ENCODE results near the gene DNM3. TPM values are rescaled to one million over a fixed set of nuclear protein-coding genes. Genes with fewer than 3 reads are reported as not detected.

Gene DNM3
- total RNA-seq, 1 donor from 2014 or later, result 1.6 TPM

DNA sequence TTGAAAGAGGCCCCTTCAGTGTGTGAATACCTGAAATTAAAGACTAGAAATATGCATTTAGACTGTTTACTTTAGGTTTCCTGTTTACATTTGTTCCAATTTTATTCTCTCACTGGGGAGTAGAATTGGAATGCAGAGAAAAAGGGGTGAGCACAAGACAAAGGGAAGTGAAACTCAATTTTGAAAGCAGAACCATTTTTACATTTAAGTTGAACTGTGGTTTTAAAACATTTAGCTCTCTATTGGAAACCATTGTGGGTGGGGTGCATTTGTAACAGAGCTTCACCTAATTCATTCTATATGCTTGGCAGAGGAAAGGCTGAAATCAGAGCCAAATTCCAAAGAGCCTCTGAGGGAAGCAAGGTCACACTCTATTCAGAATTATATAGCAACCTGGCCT is 343.9 kb downstream of the DNM3 start:
- no peak for ATAC-seq

DNA sequence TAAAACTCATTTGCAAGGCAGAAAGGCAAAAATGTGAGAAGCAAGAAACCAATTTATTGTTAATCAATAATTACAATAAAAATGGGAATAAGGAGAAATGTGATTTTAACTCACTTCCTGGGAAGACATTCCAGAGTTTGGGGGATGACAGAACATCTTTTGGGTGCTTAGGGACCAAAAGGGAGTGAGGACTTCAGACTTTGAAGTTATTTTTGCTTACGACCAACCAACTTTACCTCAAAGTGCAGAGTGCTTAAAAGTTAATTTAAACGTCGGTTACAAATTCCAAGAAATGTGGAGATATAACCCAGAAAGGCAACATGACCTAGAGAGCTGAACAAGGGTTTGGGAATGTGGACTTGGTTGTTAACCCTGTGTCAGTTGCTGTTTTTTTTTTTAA is 344.7 kb downstream of the DNM3 start:
- ATAC-seq, result no peak

DNA sequence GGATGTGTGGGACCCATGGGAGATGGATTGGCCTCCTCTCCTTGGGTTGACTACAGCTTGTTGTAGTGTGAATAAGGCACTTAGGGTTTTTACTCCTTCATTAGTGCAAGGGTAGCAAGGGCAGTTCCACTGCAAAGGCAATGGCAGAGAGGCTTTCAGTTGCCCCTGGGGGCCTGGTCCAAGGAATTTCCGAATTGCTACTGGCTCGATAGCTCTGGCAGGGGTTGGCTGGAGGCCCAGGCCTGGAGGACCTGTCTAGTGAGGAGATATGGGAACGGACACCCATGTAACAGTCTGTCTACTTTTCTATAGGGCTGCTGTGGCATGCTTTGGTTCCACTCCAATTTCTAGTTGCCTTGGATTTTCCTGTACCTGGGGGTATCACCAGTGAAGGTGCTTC is 360.3 kb downstream of the DNM3 start:
- ATAC-seq, result no peak

DNA sequence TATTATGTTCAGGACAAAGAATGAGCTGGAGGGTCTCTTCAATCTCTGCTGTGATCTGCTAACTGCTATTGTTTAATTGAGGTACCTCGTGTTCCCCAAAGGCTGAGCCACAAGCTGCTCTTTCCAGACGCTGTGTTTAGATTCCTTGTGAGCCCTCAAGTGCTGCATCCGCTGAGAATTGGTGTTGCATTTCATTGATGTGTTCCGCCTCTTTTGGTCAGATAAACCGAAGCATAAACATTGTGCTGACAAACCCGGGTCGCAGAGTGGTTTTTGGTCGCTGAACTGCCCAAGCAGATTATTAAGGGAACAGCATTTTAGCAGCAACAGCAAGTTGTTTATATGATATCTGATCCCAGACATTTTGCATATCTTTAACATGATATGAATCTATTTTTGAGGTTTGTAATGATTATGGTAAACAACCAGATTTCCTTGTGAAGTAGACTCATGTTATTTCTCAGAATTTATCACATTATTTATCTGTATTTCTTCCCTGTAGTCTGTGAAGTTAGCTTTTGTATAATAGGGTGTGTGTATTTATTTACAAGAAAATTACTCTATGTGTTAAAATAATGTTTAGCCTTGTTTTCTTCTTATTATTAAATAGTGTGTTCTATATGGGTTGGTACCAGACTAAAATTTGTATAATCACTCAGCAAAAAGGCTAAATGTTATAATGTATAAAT is 362.0 kb downstream of the DNM3 start:
- ATAC-seq, result no peak

DNA sequence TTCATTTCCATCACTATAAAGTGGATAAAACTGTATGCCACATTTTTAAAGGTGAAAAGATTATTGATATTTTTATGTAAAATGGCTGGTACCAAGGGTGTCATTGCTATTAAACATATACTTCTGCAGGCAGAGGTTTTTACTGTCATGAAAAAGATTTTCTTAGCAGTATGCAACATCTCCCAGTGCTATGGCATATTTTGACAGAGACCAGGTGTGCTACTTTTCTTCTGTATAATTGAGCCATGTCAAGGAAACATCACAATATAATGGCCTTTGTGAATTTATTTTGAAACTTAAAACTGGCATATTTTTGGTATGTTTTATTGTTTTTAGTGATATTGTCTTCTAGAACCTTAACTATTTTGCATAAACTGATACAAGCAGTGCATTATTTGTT is 362.6 kb downstream of the DNM3 start:
- no peak for ATAC-seq

DNA sequence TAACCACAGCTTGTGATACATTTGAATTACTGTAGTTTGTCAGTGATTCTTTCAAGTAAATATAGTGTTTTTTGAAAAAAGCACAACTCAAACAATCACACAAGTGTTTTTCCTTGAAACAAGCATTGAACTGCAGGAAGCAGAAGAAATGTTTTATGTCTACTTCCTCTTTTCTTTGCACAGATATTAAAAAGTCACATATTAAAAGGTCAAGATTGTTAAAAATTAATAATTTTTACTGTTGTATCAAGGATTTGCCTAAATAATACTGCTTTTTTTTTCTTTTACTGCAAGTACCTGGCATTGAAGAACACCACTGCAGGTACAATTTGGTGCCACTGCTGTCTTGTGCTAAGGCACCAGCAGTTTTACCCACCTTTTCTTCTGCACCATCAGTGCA is 365.0 kb downstream of the DNM3 start:
- no peak for ATAC-seq

DNA sequence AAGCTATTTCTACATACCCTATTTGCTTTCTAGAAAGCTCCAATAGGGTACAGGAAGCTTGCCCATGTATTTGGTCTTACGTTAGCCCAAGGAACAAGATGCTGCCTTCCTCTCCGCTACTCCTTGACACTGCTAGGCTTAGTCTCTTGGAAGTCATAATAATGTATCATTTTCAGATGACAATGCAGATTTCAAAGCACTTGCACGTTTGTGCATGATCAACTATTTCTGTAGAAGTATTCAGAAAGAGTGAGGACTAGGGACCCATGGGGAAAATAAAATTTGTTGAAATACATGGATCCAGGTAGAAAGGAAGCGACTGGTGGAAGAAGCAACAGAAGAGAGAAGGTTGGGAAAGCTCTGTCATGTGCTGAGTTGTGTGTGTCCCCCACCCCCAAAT is 367.3 kb downstream of the DNM3 start:
- ATAC-seq, result no peak

DNA sequence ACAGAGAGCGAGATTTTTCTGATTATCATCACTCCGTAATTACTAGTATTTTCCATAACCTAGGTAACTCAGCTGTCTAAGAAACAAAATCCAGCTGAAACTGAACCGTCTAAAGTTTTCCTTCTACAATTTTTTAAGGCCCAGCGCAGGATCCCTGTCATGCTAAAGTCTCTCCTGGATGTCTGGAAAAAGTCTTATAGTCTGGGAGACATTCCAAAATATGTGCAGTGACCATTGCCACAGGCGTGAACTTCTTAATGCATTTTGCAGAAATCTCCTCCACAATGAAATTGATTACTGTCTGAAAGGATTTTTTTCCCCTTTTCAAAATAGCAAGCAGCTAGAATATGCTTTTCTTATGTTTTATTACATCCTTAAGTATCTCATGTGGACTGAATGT is 369.9 kb downstream of the DNM3 start:
- no peak for ATAC-seq

DNA sequence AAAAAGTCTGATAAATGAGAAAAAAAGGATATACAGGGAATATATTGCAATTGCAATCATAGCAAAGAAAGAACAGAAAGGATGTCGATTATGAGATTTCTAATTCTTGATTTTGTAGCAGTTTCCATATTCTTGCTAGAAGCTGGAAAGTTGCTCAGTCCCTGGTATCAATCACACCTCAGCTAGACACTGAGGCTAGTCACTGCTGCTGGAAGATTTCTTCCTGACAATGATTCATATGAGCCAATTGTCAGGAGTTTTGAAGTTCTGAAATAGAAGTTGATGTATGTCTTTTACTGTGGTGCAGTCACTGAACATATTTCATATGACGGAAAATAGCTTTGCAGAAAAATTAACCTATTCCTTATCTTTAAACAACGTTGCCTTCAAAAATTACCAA is 370.8 kb downstream of the DNM3 start:
- no peak for ATAC-seq

DNA sequence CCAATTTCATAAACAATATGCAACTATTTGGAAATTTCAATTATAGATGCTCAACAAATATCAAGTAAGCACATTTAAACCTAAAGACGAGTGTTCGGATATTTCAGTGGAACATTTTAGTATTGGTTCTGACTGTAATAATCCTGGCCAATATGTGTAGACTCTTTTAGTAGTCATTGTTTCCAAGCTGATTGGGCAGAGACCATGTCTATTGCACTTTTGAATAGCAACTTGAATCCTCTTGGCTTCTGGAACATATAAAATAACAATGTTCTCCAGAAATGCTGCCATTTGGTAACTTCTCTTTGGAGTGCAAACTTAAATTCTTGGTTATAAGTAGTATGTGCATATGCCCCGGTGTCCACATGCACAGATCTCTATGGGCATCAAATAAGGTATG is 373.7 kb downstream of the DNM3 start:
- no peak for ATAC-seq

DNA sequence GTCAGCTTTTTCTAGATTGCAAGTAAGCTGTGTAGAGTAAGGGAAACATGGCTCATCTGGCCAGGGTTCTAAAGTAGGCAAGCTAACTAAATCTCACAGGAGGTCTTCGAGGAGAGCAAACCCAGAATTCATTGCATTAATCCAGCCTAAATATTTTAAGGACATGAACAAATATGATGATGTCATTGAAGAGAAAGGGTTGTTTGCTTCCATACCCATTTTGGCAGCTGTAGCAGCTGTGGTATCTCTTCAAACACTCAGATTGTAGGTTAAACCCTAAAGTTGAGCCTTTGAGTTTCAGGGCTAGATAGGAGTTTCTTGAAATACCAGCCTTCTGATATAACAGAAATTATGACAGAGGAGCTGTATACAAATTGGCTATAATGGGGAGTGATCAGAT is 378.7 kb downstream of the DNM3 start:
- no peak for ATAC-seq

DNA sequence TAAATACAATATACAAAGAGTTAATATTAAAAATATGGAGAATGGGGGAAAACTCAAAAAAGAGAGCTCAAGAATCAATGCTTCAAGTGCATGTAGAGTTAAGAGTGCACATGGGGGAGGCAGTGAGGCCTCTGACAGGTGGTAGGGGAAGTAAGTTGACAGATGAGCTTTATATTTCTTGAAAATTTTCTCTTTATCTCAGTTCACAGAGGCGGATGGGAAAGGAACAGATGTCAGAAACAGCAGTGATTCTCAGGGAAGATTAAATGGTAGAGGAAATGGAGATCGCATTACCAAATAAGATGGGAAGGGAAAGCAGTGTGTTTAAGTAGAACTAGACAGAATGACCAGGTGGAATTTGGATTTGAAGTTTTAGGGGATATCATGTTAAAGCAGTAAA is 379.1 kb downstream of the DNM3 start:
- no peak for ATAC-seq

DNA sequence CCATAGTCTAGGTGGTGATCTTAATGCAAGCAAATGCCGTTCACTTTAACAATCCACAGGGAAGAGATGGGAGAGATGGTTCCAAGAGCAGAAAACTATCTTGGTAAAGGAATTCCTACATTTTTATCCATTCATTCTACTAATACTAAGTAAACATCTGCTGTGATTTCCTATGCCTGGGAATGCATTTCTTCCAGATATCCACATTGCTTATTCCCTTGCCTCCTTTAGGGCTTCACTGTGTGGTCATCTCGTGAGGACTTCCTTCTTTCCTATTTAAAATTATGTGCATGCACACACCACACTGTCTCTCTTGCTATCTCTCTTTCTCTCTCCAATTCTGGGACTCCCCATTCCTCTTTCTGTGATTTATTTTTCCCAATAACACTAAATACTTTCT is 380.1 kb downstream of the DNM3 start:
- ATAC-seq, result no peak

DNA sequence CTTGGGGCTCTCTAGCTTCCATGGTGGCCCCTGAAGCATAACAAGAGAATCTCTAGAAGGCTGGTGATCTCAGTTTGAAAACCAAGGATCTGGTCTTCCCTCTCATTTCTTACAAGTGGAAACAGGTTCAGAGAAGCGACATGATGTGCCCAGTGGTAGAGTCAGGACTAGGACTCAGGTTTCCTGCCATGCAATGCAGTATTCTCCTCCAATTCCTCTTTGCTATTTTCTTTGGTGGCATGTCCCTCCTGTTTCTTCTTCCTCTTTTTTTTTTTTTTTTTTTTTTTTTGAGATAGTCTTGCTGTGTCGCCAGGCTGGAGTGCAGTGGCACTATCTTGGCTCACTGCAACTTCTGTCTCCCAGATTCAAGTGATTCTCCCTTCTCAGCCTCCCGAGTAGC is 383.6 kb downstream of the DNM3 start:
- ATAC-seq, result no peak

DNA sequence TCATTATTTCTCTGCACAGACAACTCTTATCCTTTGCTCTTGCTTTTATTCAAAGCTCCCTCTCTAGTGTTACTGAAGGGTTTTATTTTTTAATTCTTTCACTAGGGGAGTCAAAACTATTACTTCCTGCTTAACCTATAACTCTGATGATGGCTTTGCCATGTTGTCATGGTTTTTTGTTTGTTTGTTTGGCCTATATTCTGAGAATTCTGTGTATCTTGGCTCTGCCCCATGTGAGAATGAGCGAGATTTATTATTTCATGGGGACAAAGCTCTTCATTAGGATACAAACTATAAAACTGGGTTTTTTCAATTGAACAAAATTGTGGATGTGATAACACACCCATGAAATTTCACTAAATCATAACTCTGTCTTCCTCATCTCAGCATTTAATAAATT is 388.6 kb downstream of the DNM3 start:
- no peak for ATAC-seq

DNA sequence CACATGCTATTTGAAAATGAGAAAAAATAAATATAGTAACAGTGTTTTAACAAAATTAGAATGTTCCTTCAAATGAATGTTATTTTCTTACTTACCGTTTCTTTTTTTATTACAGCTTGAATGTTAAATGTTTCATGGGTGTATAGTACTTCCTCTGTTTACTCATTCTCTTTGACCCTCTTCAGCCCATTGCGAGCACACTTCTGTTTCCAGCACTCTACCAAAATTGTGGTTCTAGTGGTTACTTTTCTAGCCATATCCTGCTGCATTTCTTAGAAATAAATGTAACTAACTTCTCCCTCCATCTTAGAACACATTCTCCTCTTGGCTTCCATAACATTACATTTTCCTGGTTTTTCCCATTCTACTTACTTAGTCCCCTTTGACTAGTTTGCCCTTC is 389.2 kb downstream of the DNM3 start:
- ATAC-seq, result no peak

DNA sequence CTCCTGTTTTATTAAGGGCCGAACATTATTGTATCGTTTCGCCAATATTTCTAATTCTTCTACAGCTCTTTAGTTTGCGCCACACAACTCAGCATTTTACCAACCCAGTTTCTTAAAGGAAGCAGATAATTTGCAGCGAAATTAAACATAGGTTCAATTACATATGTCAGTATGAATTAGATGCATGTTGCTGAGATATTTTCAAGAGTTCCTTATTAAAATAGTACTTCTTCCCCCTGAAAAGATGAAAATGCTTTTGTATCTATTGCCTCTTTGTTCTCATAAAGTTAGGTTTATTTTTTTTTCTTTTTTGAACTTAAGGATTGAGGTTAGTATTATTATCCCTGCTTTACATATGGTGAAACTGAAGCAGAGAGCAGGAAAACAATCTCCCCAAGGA is 395.7 kb downstream of the DNM3 start:
- ATAC-seq, result no peak

DNA sequence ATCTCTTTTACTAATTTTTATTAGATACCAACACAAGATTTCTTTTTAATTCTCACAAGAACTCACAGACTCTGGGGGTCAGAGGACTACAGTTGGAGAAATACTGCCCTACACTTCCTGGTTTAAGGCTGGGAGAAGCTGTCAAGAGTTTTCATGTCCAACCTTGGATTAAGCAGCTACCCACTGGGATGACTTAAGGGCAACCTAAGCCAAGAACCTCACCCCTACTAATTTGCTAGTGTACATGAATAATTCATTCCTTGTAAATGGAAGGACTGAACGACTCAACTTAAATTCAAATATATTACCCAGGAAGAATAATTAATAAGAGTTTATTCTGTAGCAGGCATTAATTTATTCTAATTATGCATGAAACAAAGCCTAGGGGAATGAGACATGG is 396.9 kb downstream of the DNM3 start:
- no peak for ATAC-seq

DNA sequence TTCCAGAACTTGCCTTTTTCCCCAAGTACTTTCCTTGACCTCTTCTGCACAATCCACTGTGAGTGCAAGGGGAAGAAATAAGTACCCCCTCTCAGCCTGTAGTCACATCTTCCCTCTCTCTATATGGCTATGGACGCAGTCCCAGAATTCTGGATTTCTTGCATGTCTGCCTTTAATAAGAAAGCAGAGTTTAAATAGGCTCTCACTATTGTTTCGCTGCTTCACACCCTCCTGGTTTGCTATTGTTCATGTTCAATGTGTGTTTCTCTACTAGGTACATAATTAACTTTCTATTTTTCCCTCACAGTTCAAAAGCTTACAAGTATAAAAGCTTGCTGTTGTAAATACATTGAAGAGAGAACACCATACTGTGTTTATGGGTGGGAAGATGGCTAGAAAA is 397.7 kb downstream of the DNM3 start:
- no peak for ATAC-seq

DNA sequence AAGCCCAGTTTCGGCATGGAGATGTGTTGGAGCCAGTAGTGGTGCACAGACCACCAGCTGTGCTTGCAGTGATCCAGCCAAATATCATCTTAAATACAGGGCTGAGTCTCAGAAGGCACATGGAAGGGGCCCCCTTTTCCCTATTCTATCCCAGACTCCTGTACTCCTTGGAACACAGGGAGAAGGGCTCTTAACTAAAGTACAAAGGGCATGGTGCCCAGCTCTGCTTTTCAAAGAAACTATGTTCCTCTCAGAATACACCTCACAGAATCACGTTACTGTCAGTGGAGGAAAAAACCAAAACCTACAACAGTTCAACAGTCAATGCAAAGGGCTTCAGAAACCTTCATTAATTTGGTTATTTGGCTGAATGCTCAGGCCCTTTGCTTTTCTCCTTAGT is 398.6 kb downstream of the DNM3 start:
- ATAC-seq, result no peak

DNA sequence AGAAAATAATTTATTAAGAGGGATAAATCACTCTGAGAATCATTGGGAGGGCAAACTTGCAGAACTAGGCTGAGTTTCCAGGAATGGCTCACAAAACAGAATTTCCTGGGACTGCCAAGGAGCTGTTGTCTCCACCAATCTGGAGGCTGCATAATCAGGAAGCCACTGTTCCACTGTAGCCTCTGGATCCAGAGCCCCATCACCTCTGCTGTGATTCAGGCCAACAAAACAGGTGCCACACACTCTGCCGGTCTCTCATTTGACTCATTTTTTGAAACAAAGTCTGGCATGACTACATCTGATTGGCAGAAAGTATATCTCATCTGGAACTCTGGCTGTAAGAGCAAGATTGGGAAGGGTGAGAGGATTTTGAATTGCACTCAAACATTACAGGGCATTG is 400.2 kb downstream of the DNM3 start:
- peak; percentile 48 for ATAC-seq

DNA sequence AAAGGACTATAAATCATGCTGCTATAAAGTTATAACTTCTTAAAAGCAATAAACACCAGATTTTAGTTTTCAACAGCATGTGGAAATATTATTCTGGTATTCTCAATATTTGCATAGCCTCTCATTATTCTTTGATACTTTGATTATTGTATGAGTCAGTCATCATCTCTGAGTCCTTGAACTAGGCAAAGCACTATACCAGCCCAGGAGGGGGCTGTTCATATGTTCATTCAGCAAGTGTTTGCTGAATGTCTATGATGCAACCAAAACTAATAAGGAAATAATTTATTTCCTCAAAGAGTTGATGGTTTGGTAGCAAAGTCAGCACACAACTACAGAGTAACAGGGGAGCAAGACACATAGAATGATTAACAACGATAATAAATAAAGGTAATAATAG is 403.6 kb downstream of the DNM3 start:
- ATAC-seq, result no peak

DNA sequence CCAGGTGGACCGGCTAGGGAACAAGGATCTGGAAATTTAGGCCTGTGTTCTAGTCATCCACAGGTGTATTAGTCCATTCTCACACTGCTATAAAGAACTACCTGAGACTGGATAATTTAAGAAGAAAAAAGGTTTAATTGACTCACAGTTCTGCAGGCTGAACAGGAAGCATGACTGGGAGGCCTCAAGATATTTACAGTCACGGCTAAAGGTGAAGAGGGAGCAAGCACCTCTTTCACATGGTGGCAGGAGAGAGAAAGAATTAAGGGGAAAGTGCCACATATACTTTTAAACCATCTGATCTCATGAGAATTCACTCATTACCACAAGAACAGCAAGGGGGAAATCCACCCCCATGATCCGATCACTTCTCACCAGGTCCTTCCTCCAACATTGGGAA is 404.5 kb downstream of the DNM3 start:
- no peak for ATAC-seq

DNA sequence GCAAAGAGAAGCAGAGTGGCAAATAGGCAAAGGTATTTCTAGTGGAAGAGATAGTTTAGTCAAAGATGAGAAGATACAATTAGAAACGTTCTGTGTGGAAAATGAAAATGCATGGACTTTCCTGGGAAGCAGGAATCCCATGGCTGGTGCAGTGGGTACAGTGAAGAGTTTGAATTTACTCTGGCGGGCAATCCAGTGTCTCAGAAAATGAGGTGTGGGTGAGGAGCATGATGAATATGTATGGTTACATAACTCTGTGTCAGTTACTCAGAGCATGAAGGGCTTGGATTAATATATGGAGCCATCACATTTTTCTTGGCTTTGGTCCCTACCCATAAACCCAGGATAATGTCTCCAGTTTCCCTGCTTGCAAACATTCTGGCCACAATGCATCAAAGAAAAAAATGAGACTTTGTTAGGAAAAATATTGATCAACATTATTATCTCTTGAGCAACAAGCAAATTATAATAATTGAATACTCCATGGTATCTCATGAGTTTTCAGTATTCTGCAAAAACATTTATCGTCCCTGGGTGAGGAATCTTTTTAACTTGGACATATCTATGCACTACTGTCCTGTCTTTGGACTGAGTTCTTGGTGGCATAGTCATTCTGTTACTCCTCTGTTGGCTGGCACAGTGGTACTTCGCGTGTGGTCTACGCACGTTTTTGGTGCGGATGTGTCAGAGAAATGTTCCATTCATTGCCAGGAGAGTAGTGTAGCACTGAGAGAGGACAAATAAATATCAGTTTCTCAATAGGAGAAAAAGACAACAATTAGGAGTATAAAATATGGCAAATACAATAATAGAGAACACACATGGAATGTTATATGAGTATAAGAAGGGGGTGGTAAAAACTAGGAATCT is 405.5 kb downstream of the DNM3 start:
- ATAC-seq, result no peak

DNA sequence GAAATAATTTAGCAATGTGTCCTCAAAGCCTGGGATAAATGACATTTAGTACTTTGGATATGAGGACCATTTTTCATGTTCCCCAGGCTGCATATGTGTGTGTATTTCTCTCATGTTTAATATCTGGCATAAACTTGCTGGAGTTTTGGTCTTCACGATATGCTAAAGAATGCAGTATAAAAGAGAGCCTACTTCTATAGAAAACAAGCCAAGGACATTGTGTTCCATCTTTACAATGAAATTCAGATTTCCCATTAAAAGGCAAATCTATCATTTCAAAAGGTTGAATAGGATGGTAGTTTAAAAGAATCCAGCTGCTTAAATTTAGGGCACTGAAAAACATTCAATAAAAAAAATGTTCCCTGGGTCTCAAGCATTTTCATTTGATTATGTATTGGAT is 410.2 kb downstream of the DNM3 start:
- ATAC-seq, result no peak
